Measurements from ENCODE around the gene ATOSB. TPM values are rescaled to one million over a fixed set of nuclear protein-coding genes. Genes with fewer than 3 reads are reported as not detected.

The ATOSB gene
- total RNA-seq, 1 donor from 2014 or later = 20.3 TPM

- ATAC-seq = no peak
- Histone ChIP-seq H3K36me3 (peaks cover 85% of the 10 kb centered on the region), H3K9me3 (no peaks in the 10 kb centered on the region), H3K27ac (no peak overlapping the region), H3K4me1 (no peaks in the 10 kb centered on the region), H3K27me3 (no peaks in the 10 kb centered on the region), H3K4me3 (no peak overlapping the region)
- TF ChIP-seq, protein P1, sequence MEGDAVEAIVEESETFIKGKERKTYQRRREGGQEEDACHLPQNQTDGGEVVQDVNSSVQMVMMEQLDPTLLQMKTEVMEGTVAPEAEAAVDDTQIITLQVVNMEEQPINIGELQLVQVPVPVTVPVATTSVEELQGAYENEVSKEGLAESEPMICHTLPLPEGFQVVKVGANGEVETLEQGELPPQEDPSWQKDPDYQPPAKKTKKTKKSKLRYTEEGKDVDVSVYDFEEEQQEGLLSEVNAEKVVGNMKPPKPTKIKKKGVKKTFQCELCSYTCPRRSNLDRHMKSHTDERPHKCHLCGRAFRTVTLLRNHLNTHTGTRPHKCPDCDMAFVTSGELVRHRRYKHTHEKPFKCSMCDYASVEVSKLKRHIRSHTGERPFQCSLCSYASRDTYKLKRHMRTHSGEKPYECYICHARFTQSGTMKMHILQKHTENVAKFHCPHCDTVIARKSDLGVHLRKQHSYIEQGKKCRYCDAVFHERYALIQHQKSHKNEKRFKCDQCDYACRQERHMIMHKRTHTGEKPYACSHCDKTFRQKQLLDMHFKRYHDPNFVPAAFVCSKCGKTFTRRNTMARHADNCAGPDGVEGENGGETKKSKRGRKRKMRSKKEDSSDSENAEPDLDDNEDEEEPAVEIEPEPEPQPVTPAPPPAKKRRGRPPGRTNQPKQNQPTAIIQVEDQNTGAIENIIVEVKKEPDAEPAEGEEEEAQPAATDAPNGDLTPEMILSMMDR (IDR thresholded peaks at IDR 0.05) = no peak
- intact Hi-C loops (cut with DNase I) = no loop called here
- DNase-seq = no peak
Observed at GRCh38 chr9:35054185-35054835, 61.4 kb downstream of the ATOSB start.

Other genes with a start within 250 kb of the ATOSB start
- 0.23 TPM for gene PHF24, start 157.6 kb downstream of the ATOSB start, total RNA-seq
- gene DNAJB5, start 126.1 kb downstream of the ATOSB start, total RNA-seq = 8.3 TPM
- gene VCP, start 43.2 kb downstream of the ATOSB start, total RNA-seq = 185 TPM
- 9.4 TPM for gene FANCG, start 35.9 kb downstream of the ATOSB start, total RNA-seq
- 25.2 TPM for gene PIGO, start 19.3 kb downstream of the ATOSB start, total RNA-seq
- 59.4 TPM for gene STOML2, start 12.7 kb downstream of the ATOSB start, total RNA-seq
- 92.1 TPM for gene UNC13B, start 46.1 kb upstream of the ATOSB start, total RNA-seq

All from upper lobe of right lung (tissue), 1 donor.